Body of pancreas (tissue), 4 donors: ENCODE measurements around the gene C1QTNF6.

Experiments
- CTCF ChIP-seq, 7 experiments: fragments of 450-650 bp in 4 of 7; fragments of 200-600 bp in 3 of 7; sonication (generic) in 3 of 7; IDR thresholded peaks; one replicate each; pipeline ENCODE4 v1.5.1; 2016 to 2019; ENCODE audit warnings: antibody characterized with exemption in 7 of 7
- POLR2A ChIP-seq, 3 donors: fragments of 450-650 bp; IDR thresholded peaks; one replicate each; pipeline ENCODE4 v1.6.1; 2016; ENCODE audit warnings: antibody characterized with exemption in 3 of 3, mild to moderate bottlenecking in 2 of 3

- no peak for TF ChIP-seq CTCF (IDR thresholded peaks at IDR 0.05)
- TF ChIP-seq POLR2A (IDR thresholded peaks at IDR 0.05), result no peak
Measured at GRCh38 chr22:37234736-37235711, 47.0 kb upstream of the C1QTNF6 start.
